GM21367 (cell line): Measurements from ENCODE around the gene KCND2.
"Not testable (repeated sequence)": the region's sequence is repeated elsewhere in the genome, so short reads cannot be mapped to it uniquely, and the experiment has no call there.

Experiments
- ATAC-seq: cut with Tn5 transposase; IDR thresholded peaks from one replicate; pipeline ENCODE4 v1.9.1; 2021; ENCODE audit not compliant: unreplicated experiment

Gene KCND2

GRCh38 chr7:120684463-120684862 lies 411.5 kb downstream of the KCND2 start:
- no peak for ATAC-seq

- ATAC-seq: no peak
These were observed 418.9 kb downstream of the KCND2 start for GRCh38 chr7:120691915-120692314.

GRCh38 chr7:120695848-120696247 lies 422.9 kb downstream of the KCND2 start:
- ATAC-seq: no peak

GRCh38 chr7:120700796-120701195 lies 427.8 kb downstream of the KCND2 start:
- no peak for ATAC-seq

GRCh38 chr7:120702408-120702807 lies 429.4 kb downstream of the KCND2 start:
- ATAC-seq: not testable (repeated sequence)

- ATAC-seq: no peak
These were observed 430.7 kb downstream of the KCND2 start for GRCh38 chr7:120703585-120704240.

- ATAC-seq: no peak
These were observed 436.4 kb downstream of the KCND2 start for GRCh38 chr7:120709252-120709971.

- ATAC-seq: no peak
These were observed 437.0 kb downstream of the KCND2 start for GRCh38 chr7:120709972-120710320.

GRCh38 chr7:120714945-120715344 lies 442.0 kb downstream of the KCND2 start:
- ATAC-seq: no peak

- ATAC-seq: no peak
These were observed 443.3 kb downstream of the KCND2 start for GRCh38 chr7:120716307-120716706.

GRCh38 chr7:120717166-120717565 lies 444.2 kb downstream of the KCND2 start:
- ATAC-seq: no peak

GRCh38 chr7:120718361-120718760 lies 445.4 kb downstream of the KCND2 start:
- no peak for ATAC-seq

- no peak for ATAC-seq
These were observed 447.3 kb downstream of the KCND2 start for GRCh38 chr7:120720317-120720716.

- ATAC-seq: no peak
These were observed 450.8 kb downstream of the KCND2 start for GRCh38 chr7:120723465-120724385.

- no peak for ATAC-seq
These were observed 451.5 kb downstream of the KCND2 start for GRCh38 chr7:120724448-120724847.

- ATAC-seq: no peak
These were observed 452.0 kb downstream of the KCND2 start for GRCh38 chr7:120724955-120725354.

- no peak for ATAC-seq
These were observed 452.5 kb downstream of the KCND2 start for GRCh38 chr7:120725376-120726039.

- ATAC-seq: no peak
These were observed 456.3 kb downstream of the KCND2 start for GRCh38 chr7:120729245-120729644.

GRCh38 chr7:120731271-120731670 lies 458.3 kb downstream of the KCND2 start:
- no peak for ATAC-seq

GRCh38 chr7:120732256-120732655 lies 459.3 kb downstream of the KCND2 start:
- no peak for ATAC-seq

GRCh38 chr7:120733143-120733542 lies 460.2 kb downstream of the KCND2 start:
- no peak for ATAC-seq
